B cell (primary cell): ENCODE results near the gene CDC42EP4. TPM values are rescaled to one million over a fixed set of nuclear protein-coding genes. Genes with fewer than 3 reads are reported as not detected.
"Not testable (repeated sequence)": the region's sequence is repeated elsewhere in the genome, so short reads cannot be mapped to it uniquely, and the experiment has no call there.

Experiments
- ATAC-seq: fragments of 200-7000 bp; cut with Tn5 transposase; one replicate; pipeline ENCODE4 v1.10.0; 2021; ENCODE audit warnings: low read depth, mild to moderate bottlenecking, moderate number of reproducible peaks, moderate library complexity
- CTCF ChIA-PET: fragments of 350-600 bp; sonication (Branson Sonifier 250); formaldehyde crosslinking; loops from one replicate; lab custom pipeline; 2021; ENCODE audit warnings: antibody characterized with exemption, inconsistent platforms; lab: Charles Lee
- POLR2A ChIA-PET: fragments of 350-600 bp; sonication (Branson Sonifier 250); formaldehyde crosslinking; loops from one replicate; lab custom pipeline; 2021; ENCODE audit warnings: antibody characterized with exemption; lab: Charles Lee
- DNase-seq: peaks from one replicate; pipeline ENCODE4 v3.0.0; 2013
- H2AFZ ChIP-seq: 2 replicates; pipeline ENCODE4 v1.6.1; 2012; ENCODE audit warnings: mild to moderate bottlenecking, low read depth, low read length; ENCODE audit not compliant: insufficient read depth, poor library complexity, severe bottlenecking
- H3K27ac ChIP-seq, 2 donors: 1 replicate in 1 of 2; 2 replicates in 1 of 2; pipeline ENCODE4 v1.5.1; 2012 to 2013; ENCODE audit warnings: low read length in 2 of 2, mild to moderate bottlenecking in 2 of 2, moderate library complexity in 1 of 2
- H3K27me3 ChIP-seq, 4 experiments: fragments of 200-600 bp in 1 of 4; sonication (generic) in 1 of 4; replicated peaks in 1 of 4; 1 replicate in 2 of 4; 2 replicates in 2 of 4; pipeline versions ENCODE4 v1.6.1 to v1.7.0; 2013 to 2016; ENCODE audit warnings: low read length in 3 of 4, mild to moderate bottlenecking in 2 of 4, mixed read lengths in 1 of 4, moderate library complexity in 1 of 4; ENCODE audit not compliant: insufficient read depth in 4 of 4, control insufficient read depth in 3 of 4; ENCODE audit errors: control extremely low read depth in 1 of 4
- H3K36me3 ChIP-seq, 2 experiments: replicated peaks in 1 of 2; 1 replicate in 1 of 2; 2 replicates in 1 of 2; pipeline versions ENCODE4 v1.6.1 to v1.7.1; 2013; ENCODE audit warnings: low read length in 1 of 2; ENCODE audit not compliant: insufficient read depth in 2 of 2, control insufficient read depth in 1 of 2; ENCODE audit errors: control extremely low read depth in 1 of 2, extremely low read depth in 1 of 2
- H3K4me1 ChIP-seq, 2 donors: fragments of 200-600 bp in 1 of 2; sonication (generic) in 1 of 2; 1 replicate in 1 of 2; 2 replicates in 1 of 2; pipeline versions ENCODE4 v1.5.1 to v1.6.1; 2013 to 2017; ENCODE audit warnings: low read length in 2 of 2; ENCODE audit not compliant: control insufficient read depth in 2 of 2, insufficient read depth in 2 of 2
- H3K4me2 ChIP-seq: replicated peaks from 2 replicates; pipeline ENCODE3; 2012; ENCODE audit warnings: mild to moderate bottlenecking, low read depth, low read length; ENCODE audit not compliant: poor library complexity, severe bottlenecking
- H3K4me3 ChIP-seq, 5 experiments: fragments of 200-600 bp in 1 of 5; sonication (generic) in 1 of 5; 1 replicate in 3 of 5; 2 replicates in 2 of 5; pipeline versions ENCODE4 v1.5.1 to v1.7.0; 2011 to 2016; ENCODE audit warnings: low read length in 4 of 5, mild to moderate bottlenecking in 4 of 5, low read depth in 2 of 5, control low read depth in 1 of 5, moderate library complexity in 1 of 5; ENCODE audit not compliant: insufficient read depth in 1 of 5; ENCODE audit errors: control extremely low read depth in 1 of 5, extremely low read depth in 1 of 5
- H3K79me2 ChIP-seq: fragments of 200-600 bp; sonication (generic); one replicate; pipeline ENCODE4 v1.6.0; 2016; ENCODE audit warnings: low read length; ENCODE audit not compliant: control insufficient read depth, insufficient read depth
- H3K9ac ChIP-seq: fragments of 200-600 bp; sonication (generic); 2 replicates; pipeline ENCODE4 v1.6.1; 2017; ENCODE audit warnings: mild to moderate bottlenecking, low read length, moderate library complexity
- H3K9me3 ChIP-seq, 3 donors: one replicate each; pipeline versions ENCODE4 v1.6.1 to v1.7.1; 2013; ENCODE audit warnings: low read length in 2 of 3; ENCODE audit not compliant: control insufficient read depth in 2 of 3, insufficient read depth in 1 of 3; ENCODE audit errors: control extremely low read depth in 1 of 3
- H4K20me1 ChIP-seq: 2 replicates; pipeline ENCODE4 v1.6.0; 2012; ENCODE audit warnings: mild to moderate bottlenecking, low read length; ENCODE audit not compliant: insufficient read depth, control insufficient read depth, poor library complexity, severe bottlenecking
- H3K27ac Mint-ChIP-seq: one replicate; pipeline ENCODE4 v1.8.0; 2021; ENCODE audit warnings: mixed read lengths
- H3K27me3 Mint-ChIP-seq: one replicate; pipeline ENCODE4 v1.8.0; 2021; ENCODE audit warnings: mixed read lengths
- H3K4me1 Mint-ChIP-seq: one replicate; pipeline ENCODE4 v1.8.0; 2021; ENCODE audit warnings: mixed read lengths
- H3K4me3 Mint-ChIP-seq: one replicate; pipeline ENCODE4 v1.8.0; 2021; ENCODE audit warnings: mixed read lengths
- H3K9me3 Mint-ChIP-seq: one replicate; pipeline ENCODE4 v1.8.0; 2022; ENCODE audit warnings: mixed read lengths; ENCODE audit not compliant: insufficient read depth
- CTCF ChIP-seq: fragments of 200-600 bp; IDR thresholded peaks from one replicate; pipeline ENCODE4 v1.8.0; 2022; ENCODE audit warnings: antibody characterized with exemption, mild to moderate bottlenecking
- EZH2 ChIP-seq: IDR thresholded peaks from 2 replicates; pipeline ENCODE4 v1.6.1; 2012; ENCODE audit warnings: borderline replicate concordance, low read depth, mild to moderate bottlenecking, moderate library complexity, low read length; ENCODE audit not compliant: insufficient read depth, poor library complexity, severe bottlenecking
- WGBS: methylation state at CpG from one replicate; pipeline ENCODE4 v1.1.5; 2013; ENCODE audit warnings: missing lambda C conversion rate; ENCODE audit not compliant: insufficient coverage; 5-methylcytosine and 5-hydroxymethylcytosine counted together
- intact Hi-C: fragments of 100-400 bp; cut with micrococcal nuclease; formaldehyde crosslinking; loops from one replicate; pipeline ENCODE4 v1.10.0; 2022
- polyA plus RNA-seq: library from polyadenylated mRNA; depleted of rRNA; stranded (reverse); fragments of >200 nt; gene quantifications from 2 replicates; pipeline ENCODE4 v1.2.3, GENCODE V29; 2012
- total RNA-seq, 2 donors: library from RNA; stranded (reverse); fragments of 120-200 nt in 1 of 2; gene quantifications; 1 replicate in 1 of 2; 2 replicates in 1 of 2; pipeline versions ENCODE4 v1.2.3 to v1.2.4, GENCODE V29; 2013 to 2022

CDC42EP4 gene
- total and polyA plus RNA-seq, 2 donors (not counting 1 experiment from before 2014, with no cell fraction given), result 0.79 to 2.0 TPM

- H3K27ac Mint-ChIP-seq, H3K9ac ChIP-seq, ATAC-seq, H3K4me1 ChIP-seq, H3K36me3 ChIP-seq, H3K4me3 ChIP-seq, H2AFZ ChIP-seq, H3K27me3 ChIP-seq, H3K79me2 ChIP-seq, H3K27ac ChIP-seq, intact Hi-C loops, H3K27me3 Mint-ChIP-seq, H3K9me3 ChIP-seq, H3K4me2 ChIP-seq, H3K4me3 Mint-ChIP-seq, DNase-seq, POLR2A ChIA-PET, H4K20me1 ChIP-seq, H3K9me3 Mint-ChIP-seq, H3K4me1 Mint-ChIP-seq: not testable (repeated sequence)
- WGBS, result 100% methylated on average over 5 of the region's 9 CpGs
- CTCF ChIA-PET, result interaction anchor here (0.7 kb wide), 2 partner anchors 25 to 606 kb away, joined by 3 read pairs; no protein-coding TSS in a partner anchor
These were observed 21.6 kb upstream of the CDC42EP4 start for GRCh38 chr17:73333445-73333844.

GRCh38 chr17:73331060-73331459 is 19.3 kb upstream of the CDC42EP4 start:
- Histone ChIP-seq H3K27ac (no peak overlapping the region), H3K79me2 (no peaks in the 10 kb centered on the region), H3K4me1 (no peaks in the 10 kb centered on the region), H2AFZ (no peak overlapping the region), H3K9ac (no peak overlapping the region), H3K27me3 (peaks cover 0 to 2% (median 0%) of the 10 kb centered on the region in 4 experiments), H3K4me2 (no peak overlapping the region), H3K4me3 (no peak overlapping the region), H4K20me1 (no peaks in the 10 kb centered on the region), H3K9me3 (no peaks in the 10 kb centered on the region), H3K36me3 (no peaks in the 10 kb centered on the region)
- intact Hi-C loops, result no loop called here
- Mint-ChIP-seq H3K27ac (no peak overlapping the region), H3K4me1 (no peaks in the 10 kb centered on the region), H3K9me3 (no peaks in the 10 kb centered on the region), H3K4me3 (no peak overlapping the region), H3K27me3 (peaks cover 11% of the 10 kb centered on the region)
- no peak for DNase-seq
- WGBS, result no CpG with 5 or more reads among the region's 3 CpGs
- ChIA-PET POLR2A (no interaction called here), CTCF (interaction anchor here (0.6 kb wide), 1 partner anchor 23 kb away, joined by 3 read pairs; no protein-coding TSS in a partner anchor)
- no peak for TF ChIP-seq EZH2
- TF ChIP-seq CTCF, result no peak
- no peak for ATAC-seq
